PC-9 (cell line): ENCODE results near the gene TGFBR3L.
A peak's percentile ranks its signal among the peaks of the same experiment; 100 is the strongest.

Experiments
- EZH2 ChIP-seq: fragments of 200-600 bp; sonication (generic); IDR thresholded peaks from 2 replicates; pipeline ENCODE4 v1.8.0; 2017; ENCODE audit warnings: antibody characterized with exemption, low read depth
- TF ChIP-seq, protein P1 (sequence below): fragments of 200-600 bp; sonication (generic); conservative IDR thresholded peaks from 2 replicates; pipeline ENCODE4 v1.6.1; 2017; ENCODE audit warnings: mixed run types, antibody characterized with exemption, mild to moderate bottlenecking, moderate library complexity

GRCh38 chr19:7933828-7934725, 19.4 kb downstream of the TGFBR3L start:
- TF ChIP-seq, protein P1, sequence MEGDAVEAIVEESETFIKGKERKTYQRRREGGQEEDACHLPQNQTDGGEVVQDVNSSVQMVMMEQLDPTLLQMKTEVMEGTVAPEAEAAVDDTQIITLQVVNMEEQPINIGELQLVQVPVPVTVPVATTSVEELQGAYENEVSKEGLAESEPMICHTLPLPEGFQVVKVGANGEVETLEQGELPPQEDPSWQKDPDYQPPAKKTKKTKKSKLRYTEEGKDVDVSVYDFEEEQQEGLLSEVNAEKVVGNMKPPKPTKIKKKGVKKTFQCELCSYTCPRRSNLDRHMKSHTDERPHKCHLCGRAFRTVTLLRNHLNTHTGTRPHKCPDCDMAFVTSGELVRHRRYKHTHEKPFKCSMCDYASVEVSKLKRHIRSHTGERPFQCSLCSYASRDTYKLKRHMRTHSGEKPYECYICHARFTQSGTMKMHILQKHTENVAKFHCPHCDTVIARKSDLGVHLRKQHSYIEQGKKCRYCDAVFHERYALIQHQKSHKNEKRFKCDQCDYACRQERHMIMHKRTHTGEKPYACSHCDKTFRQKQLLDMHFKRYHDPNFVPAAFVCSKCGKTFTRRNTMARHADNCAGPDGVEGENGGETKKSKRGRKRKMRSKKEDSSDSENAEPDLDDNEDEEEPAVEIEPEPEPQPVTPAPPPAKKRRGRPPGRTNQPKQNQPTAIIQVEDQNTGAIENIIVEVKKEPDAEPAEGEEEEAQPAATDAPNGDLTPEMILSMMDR = peak; percentile 33; the same call in 1 of the 2 replicates
- no peak for TF ChIP-seq EZH2
